AG10803 (cell line): Measurements from ENCODE around the gene POU6F1.

Source experiments
- DNase-seq: peaks from one replicate; pipeline ENCODE4 v3.0.0; 2010; ENCODE audit warnings: low read depth
- H3K4me3 ChIP-seq: 2 replicates; pipeline ENCODE4 v1.5.1; 2011; ENCODE audit warnings: mild to moderate bottlenecking, low read length, control low read depth
- TF ChIP-seq, protein P1 (sequence below): conservative IDR thresholded peaks from 2 replicates; pipeline ENCODE4 v1.5.1; 2011; ENCODE audit warnings: mild to moderate bottlenecking, low read length, control low read depth, inconsistent platforms

POU6F1 gene

DNA sequence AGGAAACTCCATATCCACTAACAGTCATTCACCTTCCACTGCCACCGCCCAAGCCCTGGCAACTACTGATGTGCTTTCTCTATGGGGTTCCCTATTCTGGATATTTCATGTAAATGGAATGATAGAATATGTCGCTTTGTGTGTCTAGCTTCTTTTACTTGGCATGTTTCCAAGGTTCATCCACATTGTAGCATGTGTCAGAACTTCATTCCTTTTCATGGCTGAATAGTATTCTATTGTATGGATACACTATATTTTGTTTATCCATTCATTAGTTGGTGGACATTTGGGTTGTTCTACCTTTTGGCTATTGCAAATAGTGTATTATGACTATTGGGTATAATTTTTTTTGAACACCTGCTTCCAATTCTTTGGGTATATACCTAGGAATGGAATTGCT lies 8.6 kb downstream of the POU6F1 start:
- DNase-seq, result no peak
- TF ChIP-seq, protein P1, sequence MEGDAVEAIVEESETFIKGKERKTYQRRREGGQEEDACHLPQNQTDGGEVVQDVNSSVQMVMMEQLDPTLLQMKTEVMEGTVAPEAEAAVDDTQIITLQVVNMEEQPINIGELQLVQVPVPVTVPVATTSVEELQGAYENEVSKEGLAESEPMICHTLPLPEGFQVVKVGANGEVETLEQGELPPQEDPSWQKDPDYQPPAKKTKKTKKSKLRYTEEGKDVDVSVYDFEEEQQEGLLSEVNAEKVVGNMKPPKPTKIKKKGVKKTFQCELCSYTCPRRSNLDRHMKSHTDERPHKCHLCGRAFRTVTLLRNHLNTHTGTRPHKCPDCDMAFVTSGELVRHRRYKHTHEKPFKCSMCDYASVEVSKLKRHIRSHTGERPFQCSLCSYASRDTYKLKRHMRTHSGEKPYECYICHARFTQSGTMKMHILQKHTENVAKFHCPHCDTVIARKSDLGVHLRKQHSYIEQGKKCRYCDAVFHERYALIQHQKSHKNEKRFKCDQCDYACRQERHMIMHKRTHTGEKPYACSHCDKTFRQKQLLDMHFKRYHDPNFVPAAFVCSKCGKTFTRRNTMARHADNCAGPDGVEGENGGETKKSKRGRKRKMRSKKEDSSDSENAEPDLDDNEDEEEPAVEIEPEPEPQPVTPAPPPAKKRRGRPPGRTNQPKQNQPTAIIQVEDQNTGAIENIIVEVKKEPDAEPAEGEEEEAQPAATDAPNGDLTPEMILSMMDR, result no peak
- H3K4me3 ChIP-seq, result no peak overlapping the region

DNA sequence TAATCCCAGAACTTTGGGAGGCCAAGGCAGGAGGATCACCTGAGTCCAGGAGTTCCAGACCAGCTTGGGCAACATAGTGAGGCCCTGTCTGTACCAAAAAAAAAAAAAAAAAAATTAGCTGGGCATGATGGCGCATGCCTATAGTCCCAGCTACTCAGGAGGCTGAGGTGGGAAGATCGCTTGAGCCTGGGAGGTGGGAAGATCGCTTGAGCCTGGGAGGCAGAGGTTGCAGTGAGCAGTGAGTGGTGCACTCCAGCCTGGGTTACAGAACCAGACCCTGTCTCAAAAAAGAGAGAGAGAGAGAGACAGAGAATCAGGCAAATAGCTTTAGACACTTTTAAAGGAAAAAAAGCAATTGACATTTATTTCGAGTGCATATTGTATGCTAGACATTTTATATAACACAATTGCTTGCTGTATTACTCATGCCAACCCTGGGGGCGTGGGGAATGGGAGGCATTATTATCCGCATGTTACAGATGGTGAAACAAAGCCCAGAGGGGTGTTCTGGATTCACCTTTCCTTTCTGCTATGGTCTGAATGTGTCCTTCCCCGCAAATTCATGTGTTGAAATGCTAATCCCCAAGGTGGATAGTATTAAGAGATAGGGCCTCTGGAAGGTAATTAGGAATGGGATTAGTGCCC lies 9.7 kb downstream of the POU6F1 start:
- no peak for DNase-seq
- TF ChIP-seq, protein P1, result no peak
- H3K4me3 ChIP-seq, result no peak overlapping the region

DNA sequence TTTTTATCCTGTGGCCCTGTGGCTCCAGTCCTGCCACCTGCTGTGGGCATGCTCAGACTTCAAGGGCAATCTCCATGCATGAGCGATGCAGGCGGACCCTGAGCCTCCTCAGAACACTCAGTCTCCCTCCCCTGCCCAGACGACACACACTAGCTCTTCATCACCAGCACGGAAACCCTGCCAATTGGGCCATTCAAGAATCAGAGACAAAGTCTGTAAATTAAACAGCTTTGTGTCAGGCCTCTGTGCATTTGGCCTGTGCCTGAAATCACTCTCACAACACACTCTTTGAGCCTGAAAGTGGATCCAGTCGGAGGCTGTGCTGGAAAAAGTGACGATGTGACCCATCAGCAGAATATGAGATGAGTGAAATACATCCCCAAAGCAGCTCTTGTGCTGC lies 12.5 kb downstream of the POU6F1 start:
- TF ChIP-seq, protein P1, result no peak
- no peak overlapping the region for H3K4me3 ChIP-seq
- DNase-seq, result no peak

DNA sequence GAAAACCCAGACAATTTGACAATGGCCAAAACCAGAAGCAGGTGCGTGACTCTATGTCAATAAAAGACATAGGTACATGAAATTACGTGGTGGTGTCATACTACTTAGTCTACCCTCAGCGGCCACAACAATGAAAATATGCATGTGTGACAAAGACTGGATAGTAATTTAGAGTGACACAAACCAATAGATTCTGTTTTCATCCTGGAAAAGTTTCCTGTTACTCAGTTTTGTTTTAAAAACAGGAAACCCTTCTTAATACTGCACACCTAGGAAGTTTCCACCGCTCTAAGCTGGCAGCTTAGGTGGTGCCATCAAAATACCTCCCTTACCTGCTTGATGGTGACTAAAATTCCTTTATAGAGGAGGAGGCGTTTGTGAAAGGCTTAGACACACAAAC lies 15.1 kb downstream of the POU6F1 start:
- no peak overlapping the region for H3K4me3 ChIP-seq
- TF ChIP-seq, protein P1, result no peak
- no peak for DNase-seq

DNA sequence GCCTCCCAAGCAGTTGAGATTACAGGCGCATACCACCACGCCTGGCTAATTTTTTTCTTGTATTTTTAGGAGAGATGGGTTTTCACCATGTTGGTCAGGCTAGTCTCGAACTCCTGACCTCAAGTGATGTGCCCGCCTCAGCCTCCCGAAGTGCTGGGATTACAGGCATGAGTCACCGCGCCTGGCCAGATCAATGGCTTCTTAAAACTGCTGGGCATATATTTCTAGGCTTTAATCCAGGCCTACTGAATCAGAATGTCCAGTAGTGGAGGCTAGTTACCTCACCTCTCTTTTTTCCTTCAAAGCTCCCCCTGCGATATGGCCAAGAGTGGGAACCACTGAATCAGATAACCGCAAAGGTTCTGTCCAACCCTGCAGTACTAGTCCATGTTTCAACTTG lies 17.1 kb downstream of the POU6F1 start:
- no peak for DNase-seq
- no peak overlapping the region for H3K4me3 ChIP-seq
- TF ChIP-seq, protein P1, result no peak

DNA sequence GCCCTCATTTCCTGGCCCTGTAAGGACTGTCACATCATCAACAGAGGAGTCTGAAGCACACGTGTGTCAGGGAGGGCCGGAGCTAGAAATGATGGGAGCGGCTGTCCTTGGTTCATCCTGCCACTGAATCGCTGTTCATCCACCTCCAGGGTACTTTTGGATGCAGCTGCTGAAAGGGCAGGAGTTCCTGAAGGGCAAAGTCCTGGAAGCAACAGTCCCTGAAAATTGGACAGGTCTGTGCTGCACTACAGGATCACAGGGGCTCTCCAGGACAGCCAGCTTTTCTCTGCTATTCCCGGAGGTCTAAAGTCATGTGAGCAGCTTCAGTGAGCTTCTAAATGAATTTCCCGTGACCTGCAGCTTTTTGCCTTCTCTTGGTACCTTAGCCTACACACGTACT lies 17.7 kb downstream of the POU6F1 start:
- H3K4me3 ChIP-seq, result no peak overlapping the region
- no peak for DNase-seq
- TF ChIP-seq, protein P1, result no peak

DNA sequence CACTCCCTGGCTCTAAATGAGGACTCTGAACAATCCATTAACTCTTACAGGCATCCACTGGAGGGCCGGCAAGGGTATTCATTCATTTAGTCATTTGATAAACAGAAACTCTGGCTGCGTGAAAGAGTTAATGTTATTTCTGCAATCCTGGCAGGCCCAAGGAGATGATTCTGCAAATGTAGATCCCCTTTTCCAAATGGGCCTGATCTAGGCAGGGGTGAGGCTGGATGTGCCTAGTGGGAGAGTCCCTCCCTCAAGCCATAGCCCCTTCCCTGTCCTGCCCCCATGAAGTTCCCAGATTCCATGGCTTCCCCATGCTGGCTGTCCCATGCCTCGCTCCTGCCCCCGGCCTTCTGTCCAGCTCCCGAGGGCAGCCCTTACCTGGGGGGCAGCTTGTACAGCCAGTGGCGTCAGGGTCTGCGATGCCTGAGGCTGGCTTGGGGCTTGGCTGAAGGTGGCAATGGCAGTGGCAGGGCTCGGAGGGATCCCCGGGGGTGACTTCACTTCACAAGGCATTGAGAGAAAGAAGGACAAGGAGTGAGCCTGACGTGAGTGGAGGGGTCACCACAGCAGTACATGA lies 18.4 kb downstream of the POU6F1 start:
- no peak overlapping the region for H3K4me3 ChIP-seq
- no peak for DNase-seq
- TF ChIP-seq, protein P1, result no peak
